Brain microvascular endothelial cell (primary cell): ENCODE results near the gene NOM1.
A peak's percentile ranks its signal among the peaks of the same experiment; 100 is the strongest.
"Not testable (repeated sequence)": the region's sequence is repeated elsewhere in the genome, so short reads cannot be mapped to it uniquely, and the experiment has no call there.

Source experiments
- DNase-seq: peaks from one replicate; pipeline ENCODE4 v3.0.0-alpha.2; 2020
- H3K27ac ChIP-seq: fragments of 250-450 bp; sonication (Bioruptor Pico); 2 replicates; pipeline ENCODE4 v1.5.1; 2020; ENCODE audit warnings: mild to moderate bottlenecking, moderate library complexity
- H3K27me3 ChIP-seq: fragments of 250-450 bp; sonication (Bioruptor Pico); replicated peaks from 2 replicates; pipeline ENCODE4 v1.5.1; 2020; ENCODE audit warnings: mild to moderate bottlenecking
- H3K36me3 ChIP-seq: fragments of 250-450 bp; sonication (Bioruptor Pico); replicated peaks from 2 replicates; pipeline ENCODE4 v1.5.1; 2020; ENCODE audit warnings: mild to moderate bottlenecking
- H3K4me3 ChIP-seq: 2 replicates; pipeline ENCODE4 v1.5.1; 2011; ENCODE audit warnings: low read depth, mild to moderate bottlenecking, control low read depth, low read length, moderate library complexity
- in situ Hi-C: cut with HindIII; loops from 2 replicates; pipeline ENCODE4 v1.10.0; 2017; ENCODE audit warnings: low sequenced_read_pairs, low pct_ligation_motif_present
- TF ChIP-seq, protein P1 (sequence below): IDR thresholded peaks from 2 replicates; pipeline ENCODE4 v1.5.1; 2011; ENCODE audit warnings: low read depth, mild to moderate bottlenecking, moderate library complexity, low read length, control low read depth, inconsistent platforms; ENCODE audit errors: missing control alignments

Gene NOM1, protein sequence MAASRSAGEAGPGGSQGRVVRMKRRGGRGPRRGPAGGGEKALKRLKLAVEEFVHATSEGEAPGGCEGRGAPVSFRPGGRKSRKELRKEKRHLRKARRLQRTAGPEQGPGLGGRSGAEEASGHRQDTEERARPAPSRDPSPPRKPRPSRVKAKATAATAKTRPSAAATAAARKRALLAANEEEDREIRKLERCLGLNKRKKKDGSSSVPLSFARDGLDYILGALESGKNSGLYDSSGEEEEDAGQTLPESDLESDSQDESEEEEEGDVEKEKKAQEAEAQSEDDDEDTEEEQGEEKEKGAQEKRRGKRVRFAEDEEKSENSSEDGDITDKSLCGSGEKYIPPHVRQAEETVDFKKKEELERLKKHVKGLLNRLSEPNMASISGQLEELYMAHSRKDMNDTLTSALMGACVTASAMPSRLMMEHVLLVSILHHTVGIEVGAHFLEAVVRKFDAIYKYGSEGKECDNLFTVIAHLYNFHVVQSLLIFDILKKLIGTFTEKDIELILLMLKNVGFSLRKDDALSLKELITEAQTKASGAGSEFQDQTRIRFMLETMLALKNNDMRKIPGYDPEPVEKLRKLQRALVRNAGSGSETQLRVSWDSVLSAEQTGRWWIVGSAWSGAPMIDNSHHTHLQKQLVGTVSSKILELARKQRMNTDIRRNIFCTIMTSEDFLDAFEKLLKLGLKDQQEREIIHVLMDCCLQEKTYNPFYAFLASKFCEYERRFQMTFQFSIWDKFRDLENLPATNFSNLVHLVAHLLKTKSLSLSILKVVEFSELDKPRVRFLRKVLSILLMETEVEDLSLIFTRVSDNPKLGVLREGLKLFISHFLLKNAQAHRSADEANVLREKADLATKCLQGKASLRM

DNA sequence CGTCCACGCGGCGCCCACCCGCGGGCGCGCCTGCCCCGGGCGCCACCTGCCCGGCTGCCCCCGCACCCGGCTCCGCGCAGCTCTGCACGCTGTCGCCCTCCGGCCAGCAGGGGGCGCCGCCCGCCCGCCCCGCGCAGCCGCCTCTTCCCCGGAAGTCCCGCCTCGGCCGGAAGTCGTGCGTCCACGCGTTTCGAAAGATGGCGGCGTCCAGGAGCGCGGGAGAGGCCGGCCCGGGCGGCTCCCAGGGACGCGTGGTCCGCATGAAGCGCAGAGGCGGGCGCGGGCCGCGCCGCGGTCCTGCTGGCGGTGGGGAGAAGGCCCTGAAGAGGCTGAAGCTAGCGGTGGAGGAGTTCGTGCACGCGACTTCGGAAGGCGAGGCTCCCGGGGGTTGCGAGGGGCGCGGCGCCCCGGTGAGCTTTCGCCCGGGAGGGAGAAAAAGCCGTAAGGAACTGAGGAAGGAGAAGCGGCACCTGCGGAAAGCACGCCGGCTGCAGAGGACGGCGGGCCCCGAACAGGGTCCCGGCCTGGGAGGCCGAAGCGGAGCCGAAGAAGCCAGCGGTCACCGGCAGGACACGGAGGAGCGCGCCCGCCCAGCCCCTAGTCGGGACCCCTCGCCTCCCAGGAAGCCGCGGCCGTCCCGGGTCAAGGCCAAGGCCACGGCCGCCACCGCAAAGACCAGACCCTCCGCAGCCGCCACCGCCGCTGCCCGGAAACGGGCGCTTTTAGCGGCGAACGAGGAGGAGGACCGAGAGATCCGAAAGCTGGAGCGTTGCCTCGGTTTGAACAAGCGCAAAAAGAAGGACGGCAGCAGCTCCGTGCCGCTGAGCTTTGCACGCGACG is at the start of gene NOM1:
Gene NOM1 (plus strand): TSS at position 172 of the 840 bp plus-strand sequence. CDS start 26 bp downstream, at position 198.
- Histone ChIP-seq H3K27ac (peak within 1 kb of the TSS; percentile 64), H3K4me3 (peak within 1 kb of the TSS; percentile 85), H3K36me3 (peaks cover 26% of the 10 kb centered on the region), H3K27me3 (peaks cover under 1% of the 10 kb centered on the region)
- TF ChIP-seq, protein P1, sequence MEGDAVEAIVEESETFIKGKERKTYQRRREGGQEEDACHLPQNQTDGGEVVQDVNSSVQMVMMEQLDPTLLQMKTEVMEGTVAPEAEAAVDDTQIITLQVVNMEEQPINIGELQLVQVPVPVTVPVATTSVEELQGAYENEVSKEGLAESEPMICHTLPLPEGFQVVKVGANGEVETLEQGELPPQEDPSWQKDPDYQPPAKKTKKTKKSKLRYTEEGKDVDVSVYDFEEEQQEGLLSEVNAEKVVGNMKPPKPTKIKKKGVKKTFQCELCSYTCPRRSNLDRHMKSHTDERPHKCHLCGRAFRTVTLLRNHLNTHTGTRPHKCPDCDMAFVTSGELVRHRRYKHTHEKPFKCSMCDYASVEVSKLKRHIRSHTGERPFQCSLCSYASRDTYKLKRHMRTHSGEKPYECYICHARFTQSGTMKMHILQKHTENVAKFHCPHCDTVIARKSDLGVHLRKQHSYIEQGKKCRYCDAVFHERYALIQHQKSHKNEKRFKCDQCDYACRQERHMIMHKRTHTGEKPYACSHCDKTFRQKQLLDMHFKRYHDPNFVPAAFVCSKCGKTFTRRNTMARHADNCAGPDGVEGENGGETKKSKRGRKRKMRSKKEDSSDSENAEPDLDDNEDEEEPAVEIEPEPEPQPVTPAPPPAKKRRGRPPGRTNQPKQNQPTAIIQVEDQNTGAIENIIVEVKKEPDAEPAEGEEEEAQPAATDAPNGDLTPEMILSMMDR: peak; percentile 51
- in situ Hi-C loops: no loop called here
- peak; percentile 66 for DNase-seq

DNA sequence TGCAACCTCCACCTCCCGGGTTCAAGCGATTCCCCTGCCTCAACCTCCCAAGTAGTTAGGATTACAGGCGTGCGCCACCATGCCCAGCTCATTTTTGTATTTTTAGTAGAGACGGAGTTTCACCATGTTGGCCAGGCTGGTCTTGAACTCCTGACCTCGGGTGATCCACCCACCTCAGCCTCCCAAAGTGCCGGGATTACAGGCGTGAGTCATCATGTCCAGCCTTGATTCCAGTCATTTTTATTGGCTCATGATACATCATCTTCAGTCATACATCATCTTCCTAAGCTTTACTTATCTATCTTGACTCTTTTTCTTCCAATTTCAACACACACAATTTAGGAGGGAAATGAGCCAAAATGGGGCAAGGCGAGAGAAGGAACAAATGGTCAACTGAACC is 49.4 kb upstream of the NOM1 start:
- H3K27me3 ChIP-seq, H3K36me3 ChIP-seq, H3K4me3 ChIP-seq, in situ Hi-C loops, H3K27ac ChIP-seq, DNase-seq: not testable (repeated sequence)

DNA sequence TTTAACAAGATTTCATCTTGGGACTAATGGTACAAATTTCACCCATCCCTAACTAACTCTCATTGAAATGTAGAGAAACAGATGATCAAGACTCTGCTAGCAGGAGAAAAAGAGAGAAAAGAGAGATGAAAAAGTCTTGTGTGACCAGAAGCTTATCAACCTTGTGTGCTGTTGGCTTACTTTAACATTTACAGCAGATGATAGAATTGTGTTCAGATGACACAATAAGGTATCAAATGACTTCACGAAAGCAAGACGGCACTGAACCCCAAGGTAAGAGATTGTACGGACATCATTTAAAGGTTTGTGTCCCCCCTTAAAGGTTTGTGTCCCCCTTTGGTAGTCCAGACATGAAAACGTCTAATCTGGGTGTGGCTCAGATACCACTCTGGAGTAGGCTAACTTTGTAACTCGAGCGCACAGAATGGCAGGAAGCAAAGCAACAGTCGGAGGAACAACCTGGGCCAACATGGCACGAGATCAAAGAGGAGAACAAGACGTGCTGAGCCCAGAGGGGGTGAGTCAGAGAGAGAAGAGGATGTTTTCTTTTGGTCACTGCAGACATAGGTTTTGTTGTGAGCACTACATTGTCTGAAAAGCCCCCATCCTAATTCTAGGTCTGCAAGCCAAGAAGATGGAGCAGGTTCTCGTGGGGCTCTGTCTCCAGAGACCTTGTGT is 46.1 kb upstream of the NOM1 start:
- no peak overlapping the region for H3K4me3 ChIP-seq
- peak; percentile 34 for DNase-seq
- H3K27me3 ChIP-seq: no peaks in the 10 kb centered on the region
- in situ Hi-C loops: no loop called here
- no peaks in the 10 kb centered on the region for H3K36me3 ChIP-seq
- TF ChIP-seq, protein P1: no peak
- no peak overlapping the region for H3K27ac ChIP-seq

DNA sequence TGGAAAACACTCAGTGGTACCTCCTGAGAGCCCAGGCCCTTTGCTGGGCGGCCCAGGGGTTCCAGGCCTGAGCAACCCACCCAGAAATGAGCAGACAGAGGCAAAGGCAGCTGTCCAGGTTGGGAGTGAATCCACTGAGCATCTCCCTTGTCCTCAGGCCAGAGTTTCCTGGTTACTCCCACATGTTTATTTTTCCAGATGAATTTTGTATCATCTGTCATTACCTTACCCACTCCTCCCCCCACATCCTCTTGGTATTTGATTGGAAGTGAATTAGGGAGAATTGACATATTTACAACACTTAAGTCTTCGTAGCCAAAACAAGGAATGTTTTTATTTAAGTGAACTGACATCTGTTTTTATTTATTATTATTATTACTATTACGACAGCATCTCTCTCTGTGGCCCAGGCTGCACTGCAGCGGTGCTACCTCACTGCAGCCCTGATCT is 43.3 kb upstream of the NOM1 start:
- in situ Hi-C loops: no loop called here
- Histone ChIP-seq H3K27ac (no peak overlapping the region), H3K4me3 (no peak overlapping the region), H3K27me3 (no peaks in the 10 kb centered on the region), H3K36me3 (no peaks in the 10 kb centered on the region)
- TF ChIP-seq, protein P1: no peak
- DNase-seq: no peak

DNA sequence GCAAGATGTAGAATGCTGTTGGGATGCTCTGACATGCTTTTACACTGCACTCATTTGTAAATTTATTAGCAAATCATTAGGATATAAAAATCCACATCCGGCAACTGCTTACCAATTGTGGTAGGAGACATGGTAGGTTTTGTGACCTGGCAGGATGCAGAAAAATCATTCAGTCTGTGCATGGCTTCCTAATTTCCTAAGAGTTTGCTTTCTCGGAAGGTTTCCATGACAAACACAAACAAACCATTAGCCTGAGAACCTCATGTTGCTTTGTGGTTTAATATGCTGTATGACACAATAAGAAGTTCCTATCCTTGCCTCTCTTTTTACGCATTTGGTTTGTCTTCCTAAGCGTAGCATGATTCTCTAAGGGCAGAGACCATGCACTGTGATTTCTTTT is 41.9 kb upstream of the NOM1 start:
- Histone ChIP-seq H3K27me3 (no peaks in the 10 kb centered on the region), H3K36me3 (no peaks in the 10 kb centered on the region), H3K27ac (no peak overlapping the region), H3K4me3 (no peak overlapping the region)
- TF ChIP-seq, protein P1: no peak
- DNase-seq: no peak
- in situ Hi-C loops: no loop called here

DNA sequence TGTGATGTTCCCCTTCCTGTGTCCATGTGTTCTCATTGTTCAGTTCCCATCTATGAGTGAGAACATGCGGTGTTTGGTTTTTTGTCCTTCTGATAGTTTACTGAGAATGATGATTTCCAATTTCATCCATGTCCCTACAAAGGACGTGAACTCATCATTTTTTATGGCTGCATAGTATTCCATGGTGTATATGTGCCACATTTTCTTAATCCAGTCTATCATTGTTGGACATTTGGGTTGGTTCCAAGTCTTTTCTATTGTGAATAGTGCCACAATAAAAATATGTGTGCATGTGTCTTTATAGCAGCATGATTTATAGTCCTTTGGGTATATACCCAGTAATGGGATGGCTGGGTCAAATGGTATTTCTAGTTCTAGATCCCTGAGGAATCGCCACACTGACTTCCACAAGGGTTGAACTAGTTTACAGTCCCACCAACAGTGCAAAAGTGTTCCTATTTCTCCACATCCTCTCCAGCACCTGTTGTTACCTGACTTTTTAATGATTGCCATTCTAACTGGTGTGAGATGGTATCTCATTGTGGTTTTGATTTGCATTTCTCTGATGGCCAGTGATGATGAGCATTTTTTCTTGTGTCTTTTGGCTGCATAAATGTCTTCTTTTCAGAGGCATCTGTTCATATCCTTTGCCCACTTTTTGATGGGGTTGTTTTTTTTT is 39.8 kb upstream of the NOM1 start:
- DNase-seq, H3K36me3 ChIP-seq, in situ Hi-C loops: not testable (repeated sequence)

More for the DNA sequence above, 39.8 kb upstream of the NOM1 start:
- H3K4me3 ChIP-seq, H3K27ac ChIP-seq, H3K27me3 ChIP-seq: not testable (repeated sequence)
